Activated CD4-positive, CD25-positive, alpha-beta regulatory T cell treated with anti-CD3 and anti-CD28 coated beads, Interleukin-2, amount 50 U/mL, for 72 hours (primary cell): Measurements from ENCODE around the gene ROBO2.

Source experiments
- DNase-seq: peaks from one replicate; pipeline ENCODE4 v3.0.0; 2021

The ROBO2 gene

DNA sequence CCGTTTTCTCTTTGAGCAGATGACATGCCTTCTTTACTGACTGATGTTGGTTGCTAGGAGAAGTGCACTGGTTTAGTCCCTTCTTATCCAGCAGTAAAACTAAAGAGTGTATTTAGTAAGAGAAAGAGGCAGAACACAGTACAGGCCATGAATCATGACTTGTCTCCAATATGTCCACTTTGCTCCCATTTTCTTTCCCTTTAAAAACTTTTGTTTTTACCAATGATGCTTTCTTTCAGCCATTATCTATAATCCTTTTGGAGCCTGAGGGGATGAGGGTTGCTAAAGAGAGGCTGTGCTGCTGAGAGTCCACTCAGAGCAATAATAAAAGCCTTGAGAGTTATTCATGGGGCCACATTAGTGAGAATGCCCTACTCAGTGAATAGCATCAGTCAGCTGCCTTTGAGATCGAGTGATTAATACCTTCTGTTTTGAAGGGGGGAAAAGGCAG lies 12.2 kb downstream of the ROBO2 start:
- DNase-seq: no peak

GRCh38 chr3:77052733-77053670 lies 13.1 kb downstream of the ROBO2 start:
- DNase-seq: no peak

DNA sequence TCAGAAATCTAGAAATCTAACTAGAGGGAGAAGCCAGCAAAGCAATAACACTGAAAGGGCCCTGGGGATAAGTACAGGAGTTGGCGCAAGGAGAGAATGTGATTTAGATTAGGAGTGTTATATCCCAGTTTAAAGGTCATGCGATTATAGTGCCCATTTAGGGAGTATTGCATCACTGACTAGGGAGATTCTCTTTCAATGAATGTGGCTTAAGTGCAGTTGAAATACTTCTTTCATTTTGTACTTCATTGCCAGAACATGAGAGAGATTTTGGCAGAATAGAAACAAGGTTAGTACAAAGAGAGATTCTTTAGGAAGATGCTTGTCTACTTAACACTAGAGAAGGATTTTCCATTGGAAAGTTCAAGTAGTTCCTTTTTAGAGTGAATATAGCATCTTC lies 13.9 kb downstream of the ROBO2 start:
- no peak for DNase-seq

GRCh38 chr3:77055841-77056341 lies 16.0 kb downstream of the ROBO2 start:
- DNase-seq: no peak

- no peak for DNase-seq
Measured at GRCh38 chr3:77059354-77059753, 19.5 kb downstream of the ROBO2 start.

DNA sequence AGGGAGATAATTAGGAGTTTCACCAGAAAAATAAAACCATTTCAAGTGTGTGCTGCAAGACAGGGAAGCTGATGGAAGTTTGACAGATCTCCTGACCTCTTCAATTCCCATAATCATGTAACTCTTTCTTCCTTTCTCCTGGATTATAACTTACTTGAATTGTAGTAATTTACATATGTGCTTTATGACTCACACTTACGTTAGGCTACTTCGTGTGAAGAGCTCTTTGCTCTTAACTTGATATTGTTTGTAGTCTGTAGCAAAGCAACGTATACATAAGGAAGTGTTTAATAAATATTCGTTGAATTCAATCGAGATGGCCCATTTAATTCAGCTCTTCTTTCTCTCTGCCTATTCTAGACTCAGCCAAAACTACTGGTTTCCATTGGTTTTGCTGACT lies 23.5 kb downstream of the ROBO2 start:
- no peak for DNase-seq

DNA sequence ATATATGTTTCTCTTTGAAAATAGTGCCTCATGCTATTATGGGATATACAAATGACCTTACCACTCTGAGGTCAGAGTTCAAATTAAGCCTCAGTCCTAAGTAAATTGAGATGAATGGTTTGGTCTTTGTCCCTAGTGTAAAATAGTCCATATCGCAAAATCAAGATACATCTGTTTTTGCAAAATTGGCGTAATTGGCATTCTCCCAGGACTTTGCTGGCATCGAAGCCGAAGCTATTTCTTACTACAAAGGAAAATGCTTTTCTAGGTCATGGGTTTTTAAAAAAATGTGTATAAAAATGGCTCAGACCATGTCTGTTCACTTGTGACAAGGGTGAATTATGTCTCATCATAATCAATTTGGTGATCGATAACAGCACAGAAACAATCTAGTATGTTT lies 25.9 kb downstream of the ROBO2 start:
- no peak for DNase-seq

DNA sequence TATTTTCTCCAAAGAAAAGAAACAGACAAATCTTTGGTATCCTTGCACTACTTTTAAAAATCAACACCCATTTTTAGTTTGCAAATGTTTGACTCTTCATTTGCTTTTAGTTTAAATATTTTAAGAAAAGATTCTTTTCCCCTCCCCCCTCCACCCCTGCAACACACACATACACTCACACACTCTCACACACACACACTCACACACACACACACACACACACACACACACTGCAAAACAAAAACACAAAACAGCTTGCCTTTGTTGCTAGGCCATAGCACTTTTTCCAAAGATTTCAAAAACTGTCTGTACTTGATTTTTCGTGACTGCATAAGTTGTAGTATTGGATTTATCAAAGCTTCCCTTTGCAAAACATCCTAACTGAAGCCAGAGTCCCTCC lies 26.9 kb downstream of the ROBO2 start:
- no peak for DNase-seq

GRCh38 chr3:77068808-77069207 lies 28.9 kb downstream of the ROBO2 start:
- no peak for DNase-seq

- no peak for DNase-seq
Measured at GRCh38 chr3:77071364-77071763, 31.5 kb downstream of the ROBO2 start.

DNA sequence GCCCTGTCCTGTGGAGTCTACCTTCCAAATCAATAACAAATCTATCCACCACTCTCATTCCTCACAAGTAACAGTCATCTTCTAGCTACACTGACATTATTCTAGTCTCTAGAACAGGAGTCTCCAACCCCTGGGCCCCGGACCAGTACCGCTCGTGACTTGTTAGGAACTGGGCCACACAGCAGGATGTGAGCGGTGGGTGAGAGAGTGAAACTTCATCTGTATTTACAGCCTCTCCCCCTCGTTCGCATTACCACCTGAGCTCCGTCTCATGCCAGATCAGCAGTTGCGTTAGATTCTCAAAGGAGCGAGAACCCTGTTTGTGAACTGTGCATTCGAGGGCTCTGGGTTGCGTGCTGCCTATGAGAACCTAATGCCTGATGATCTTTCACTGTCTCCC lies 31.9 kb downstream of the ROBO2 start:
- no peak for DNase-seq

- no peak for DNase-seq
Measured at GRCh38 chr3:77072232-77072631, 32.3 kb downstream of the ROBO2 start.

- no peak for DNase-seq
Measured at GRCh38 chr3:77078279-77078678, 38.4 kb downstream of the ROBO2 start.

GRCh38 chr3:77079988-77080610 lies 40.2 kb downstream of the ROBO2 start:
- no peak for DNase-seq

DNA sequence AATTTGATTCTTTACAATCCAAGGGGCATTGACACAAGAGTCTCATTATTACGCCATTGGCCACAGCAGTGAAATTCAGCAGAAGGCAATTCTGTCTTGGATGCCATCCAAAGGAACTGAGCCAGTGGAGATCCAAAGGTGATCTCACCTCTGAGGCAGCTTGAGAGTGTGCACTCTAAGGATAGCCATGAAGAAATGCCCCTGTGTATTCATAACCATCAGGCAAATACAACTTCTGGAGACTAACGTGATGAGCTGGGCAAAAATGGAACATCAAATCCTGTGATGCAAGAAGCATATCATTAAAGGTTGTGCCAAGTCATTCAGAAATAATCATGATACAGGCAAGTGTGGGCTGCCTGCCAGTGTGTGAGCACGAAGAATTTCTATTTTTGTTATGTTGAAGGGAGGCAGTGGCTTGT lies 41.4 kb downstream of the ROBO2 start:
- no peak for DNase-seq

GRCh38 chr3:77084511-77084910 lies 44.6 kb downstream of the ROBO2 start:
- DNase-seq: no peak

- DNase-seq: no peak
Measured at GRCh38 chr3:77086408-77086807, 46.5 kb downstream of the ROBO2 start.

- no peak for DNase-seq
Measured at GRCh38 chr3:77091809-77092208, 51.9 kb downstream of the ROBO2 start.

- no peak for DNase-seq
Measured at GRCh38 chr3:77093101-77093500, 53.2 kb downstream of the ROBO2 start.

DNA sequence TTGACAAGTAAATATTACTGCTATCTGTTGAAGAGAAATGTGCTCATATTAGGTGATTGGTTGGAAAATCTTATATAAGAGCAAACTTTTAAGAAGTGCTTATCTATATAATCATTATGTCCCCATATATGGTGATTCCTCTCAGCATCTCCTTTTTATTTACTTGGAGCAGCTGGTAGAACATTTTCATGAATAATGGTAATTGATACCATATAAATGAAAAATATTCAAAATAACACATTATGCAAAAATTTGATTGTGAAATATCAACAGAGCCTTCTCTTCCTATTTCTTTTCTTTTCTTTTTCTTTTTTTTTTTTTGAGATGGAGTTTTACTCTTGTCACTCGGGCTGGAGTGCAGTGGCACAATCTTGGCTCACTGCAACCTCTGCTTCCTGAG lies 56.2 kb downstream of the ROBO2 start:
- no peak for DNase-seq

GRCh38 chr3:77096966-77097890 lies 57.3 kb downstream of the ROBO2 start:
- no peak for DNase-seq

GRCh38 chr3:77102951-77103769 lies 63.3 kb downstream of the ROBO2 start:
- DNase-seq: no peak
